ENCODE measurements around the gene RASA2. TPM values are rescaled to one million over a fixed set of nuclear protein-coding genes. Genes with fewer than 3 reads are reported as not detected.

Gene RASA2
- total and polyA plus RNA-seq, 2 of the 8 experiments (the other 6 are each of a cell fraction or from before 2014, with no cell fraction given): 3.5 to 15.9 TPM

GRCh38 chr3:141519587-141519986 lies 32.8 kb downstream of the RASA2 start:
- 87% methylated on average over 3 of the region's 3 CpGs; no CpG with 5 or more reads in 1 of the 2 experiments for WGBS, 2 experiments (ENCODE audit: extremely low coverage in 1 of 2, insufficient coverage in 1 of 2, insufficient read length in 1 of 2, insufficient replicate concordance in 2 of 2, low coverage in 1 of 2, low lambda C conversion rate in 2 of 2, missing lambda C conversion rate in 1 of 2)
- TF ChIP-seq CEBPB (IDR thresholded peaks at IDR 0.05; ENCODE audit: low read depth, low read length) (no peak), GTF2F1 (IDR thresholded peaks at IDR 0.05; ENCODE audit: borderline replicate concordance, low read depth, low read length) (no peak), BCL11A (IDR thresholded peaks at IDR 0.05; ENCODE audit: low read depth in 2 of 2, low read length in 2 of 2) (no peak)
- TF ChIP-seq, protein P1, sequence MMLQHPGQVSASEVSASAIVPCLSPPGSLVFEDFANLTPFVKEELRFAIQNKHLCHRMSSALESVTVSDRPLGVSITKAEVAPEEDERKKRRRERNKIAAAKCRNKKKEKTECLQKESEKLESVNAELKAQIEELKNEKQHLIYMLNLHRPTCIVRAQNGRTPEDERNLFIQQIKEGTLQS (IDR thresholded peaks at IDR 0.05; ENCODE audit: insufficient read depth, low read depth, low read length): no peak
- TF ChIP-seq, protein P2, sequence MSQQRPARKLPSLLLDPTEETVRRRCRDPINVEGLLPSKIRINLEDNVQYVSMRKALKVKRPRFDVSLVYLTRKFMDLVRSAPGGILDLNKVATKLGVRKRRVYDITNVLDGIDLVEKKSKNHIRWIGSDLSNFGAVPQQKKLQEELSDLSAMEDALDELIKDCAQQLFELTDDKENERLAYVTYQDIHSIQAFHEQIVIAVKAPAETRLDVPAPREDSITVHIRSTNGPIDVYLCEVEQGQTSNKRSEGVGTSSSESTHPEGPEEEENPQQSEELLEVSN (IDR thresholded peaks at IDR 0.05): no peak
- Histone ChIP-seq H3K4me1 (replicated peaks in 1 of 4; ENCODE audit: control insufficient read depth in 3 of 4, insufficient read depth in 4 of 4, low read length in 3 of 4) (no peaks in the 10 kb centered on the region), H4K91ac (replicated peaks; ENCODE audit: insufficient read length, low read length) (no peak overlapping the region), H2BK12ac (ENCODE audit: low read depth, low read length) (no peak overlapping the region), H2BK5ac (ENCODE audit: low read depth, low read length) (no peak overlapping the region), H3K79me2 (ENCODE audit: control insufficient read depth in 1 of 2, insufficient read depth in 2 of 2, low read length in 2 of 2) (no peaks in the 10 kb centered on the region), H3K23ac (ENCODE audit: insufficient read length) (no peak overlapping the region), H3K18ac (ENCODE audit: extremely low read depth, low read length) (no peak overlapping the region), H3K14ac (ENCODE audit: insufficient read length) (no peak overlapping the region), H3K56ac (replicated peaks; ENCODE audit: insufficient read length, low read depth, low read length) (no peak overlapping the region), H3K27ac (ENCODE audit: low read depth, low read length) (no peak overlapping the region), H3K79me1 (ENCODE audit: low read depth, low read length) (no peaks in the 10 kb centered on the region), H3K4me3 (ENCODE audit: extremely low read depth in 1 of 4, insufficient read depth in 2 of 4, low read depth in 3 of 4, low read length in 4 of 4) (no peak overlapping the region), H3K23me2 (ENCODE audit: low read depth, low read length) (no peaks in the 10 kb centered on the region), H2BK120ac (replicated peaks; ENCODE audit: low read depth, low read length) (no peak overlapping the region), H4K8ac (ENCODE audit: extremely low read depth, insufficient read depth, low read length) (no peak overlapping the region), H3K9ac (replicated peaks in 1 of 4; ENCODE audit: extremely low read depth in 1 of 4, low read depth in 3 of 4, low read length in 3 of 4) (no peak overlapping the region), H4K20me1 (replicated peaks in 1 of 2; ENCODE audit: control insufficient read depth in 1 of 2, insufficient read depth in 2 of 2, low read length in 2 of 2) (peaks cover 0 to 5% of the 10 kb centered on the region in 2 experiments), H3K27me3 (replicated peaks in 1 of 4; ENCODE audit: control insufficient read depth in 3 of 4, extremely low read depth in 1 of 4, insufficient read depth in 3 of 4, low read length in 3 of 4) (no peaks in the 10 kb centered on the region), H4K5ac (ENCODE audit: insufficient read length, low read depth, low read length) (no peak overlapping the region), H2BK20ac (ENCODE audit: low read length) (no peak overlapping the region), H2AK5ac (ENCODE audit: low read depth, low read length) (no peak overlapping the region), H3K4ac (replicated peaks; ENCODE audit: insufficient read length, low read depth, low read length) (no peak overlapping the region), H2BK15ac (ENCODE audit: low read length) (no peak overlapping the region), H3K36me3 (ENCODE audit: control insufficient read depth in 2 of 4, insufficient read depth in 4 of 4, low read length in 3 of 4) (peaks cover 0 to 30% (median 7%) of the 10 kb centered on the region in 4 experiments; a peak in 6 of 8 replicates), H3K4me2 (ENCODE audit: insufficient read depth in 1 of 2, low read depth in 2 of 2, low read length in 2 of 2) (no peak overlapping the region), H3K9me3 (ENCODE audit: insufficient read depth in 2 of 2, low read depth in 1 of 2, low read length in 1 of 2) (no peaks in the 10 kb centered on the region), H2AFZ (ENCODE audit: low read length) (no peak overlapping the region)
- ChIA-PET CTCF (ENCODE audit: partially characterized antibody) (no interaction called here), POLR2A (ENCODE audit: partially characterized antibody) (no interaction called here)
- FAIRE-seq (no peak), DNase-seq (ENCODE audit: low read depth in 1 of 2, low spot score in 2 of 2) (no peak)

All from H1 (cell line).